ENCODE measurements around the gene VAV1. TPM values are rescaled to one million over a fixed set of nuclear protein-coding genes. Genes with fewer than 3 reads are reported as not detected.

Gene VAV1
- total and polyA plus RNA-seq, 2 donors (not counting 1 experiment from before 2014, with no cell fraction given): 62.7 to 98.8 TPM

- Mint-ChIP-seq H3K9me3 (ENCODE audit: insufficient read depth) (peaks cover 2% of the 10 kb centered on the region), H3K27ac (peak overlapping the region; percentile 21), H3K4me3 (no peak overlapping the region), H3K4me1 (peaks cover 63% of the 10 kb centered on the region), H3K27me3 (no peaks in the 10 kb centered on the region)
- no peak overlapping the region for H3K4me3 ChIP-seq (ENCODE audit: control extremely low read depth in 1 of 5, extremely low read depth in 1 of 5, insufficient read depth in 1 of 5, low read depth in 2 of 5, low read length in 4 of 5)
- ATAC-seq (ENCODE audit: low read depth): no peak
- TF ChIP-seq, protein P1, sequence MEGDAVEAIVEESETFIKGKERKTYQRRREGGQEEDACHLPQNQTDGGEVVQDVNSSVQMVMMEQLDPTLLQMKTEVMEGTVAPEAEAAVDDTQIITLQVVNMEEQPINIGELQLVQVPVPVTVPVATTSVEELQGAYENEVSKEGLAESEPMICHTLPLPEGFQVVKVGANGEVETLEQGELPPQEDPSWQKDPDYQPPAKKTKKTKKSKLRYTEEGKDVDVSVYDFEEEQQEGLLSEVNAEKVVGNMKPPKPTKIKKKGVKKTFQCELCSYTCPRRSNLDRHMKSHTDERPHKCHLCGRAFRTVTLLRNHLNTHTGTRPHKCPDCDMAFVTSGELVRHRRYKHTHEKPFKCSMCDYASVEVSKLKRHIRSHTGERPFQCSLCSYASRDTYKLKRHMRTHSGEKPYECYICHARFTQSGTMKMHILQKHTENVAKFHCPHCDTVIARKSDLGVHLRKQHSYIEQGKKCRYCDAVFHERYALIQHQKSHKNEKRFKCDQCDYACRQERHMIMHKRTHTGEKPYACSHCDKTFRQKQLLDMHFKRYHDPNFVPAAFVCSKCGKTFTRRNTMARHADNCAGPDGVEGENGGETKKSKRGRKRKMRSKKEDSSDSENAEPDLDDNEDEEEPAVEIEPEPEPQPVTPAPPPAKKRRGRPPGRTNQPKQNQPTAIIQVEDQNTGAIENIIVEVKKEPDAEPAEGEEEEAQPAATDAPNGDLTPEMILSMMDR (IDR thresholded peaks at IDR 0.05): no peak
- TF ChIP-seq EZH2 (IDR thresholded peaks at IDR 0.05; ENCODE audit: borderline replicate concordance, insufficient read depth, low read depth, low read length, poor library complexity, severe bottlenecking): no peak
- H3K4me1 ChIP-seq (ENCODE audit: control insufficient read depth in 2 of 2, insufficient read depth in 2 of 2, low read length in 2 of 2): peaks cover 23% of the 10 kb centered on the region in 2 donors
- peak overlapping the region in 1 of 2 donors; percentile 66 for H3K27ac ChIP-seq (ENCODE audit: low read length in 2 of 2)
- intact Hi-C loops (cut with micrococcal nuclease): no loop called here
- peaks cover 0 to 3% (median 0%) of the 10 kb centered on the region in 3 donors for H3K9me3 ChIP-seq (ENCODE audit: control extremely low read depth in 1 of 3, control insufficient read depth in 2 of 3, insufficient read depth in 1 of 3, low read length in 2 of 3)
- DNase-seq: no peak
- peaks cover 97% of the 10 kb centered on the region for H4K20me1 ChIP-seq (ENCODE audit: control insufficient read depth, insufficient read depth, low read length, poor library complexity, severe bottlenecking)
- no peak overlapping the region for H2AFZ ChIP-seq (ENCODE audit: insufficient read depth, low read depth, low read length, poor library complexity, severe bottlenecking)
- WGBS (ENCODE audit: insufficient coverage): no CpG with 5 or more reads among the region's 2 CpGs
- H3K27me3 ChIP-seq (replicated peaks in 1 of 4; ENCODE audit: control extremely low read depth in 1 of 4, control insufficient read depth in 3 of 4, insufficient read depth in 4 of 4, low read length in 3 of 4): no peaks in the 10 kb centered on the region
- peaks cover 100% of the 10 kb centered on the region for H3K79me2 ChIP-seq (ENCODE audit: control insufficient read depth, insufficient read depth, low read length)
- peaks cover 4 to 30% of the 10 kb centered on the region in 2 experiments for H3K36me3 ChIP-seq (replicated peaks in 1 of 2; ENCODE audit: control extremely low read depth in 1 of 2, control insufficient read depth in 1 of 2, extremely low read depth in 1 of 2, insufficient read depth in 2 of 2, low read length in 1 of 2)
- ChIA-PET CTCF (interaction anchor here (1.4 kb wide), 1 partner anchor 10 kb away, joined by 5 read pairs; no protein-coding TSS in a partner anchor), POLR2A (interaction anchor here (0.9 kb wide), 1 partner anchor 12 kb away, joined by 3 read pairs; no protein-coding TSS in a partner anchor)
- no peak overlapping the region for H3K9ac ChIP-seq (ENCODE audit: low read length)
- no peak overlapping the region for H3K4me2 ChIP-seq (replicated peaks; ENCODE audit: low read depth, low read length, poor library complexity, severe bottlenecking)
Measured at GRCh38 chr19:6812612-6813011, 40.1 kb downstream of the VAV1 start.

GRCh38 chr19:6813659-6814058 is 41.2 kb downstream of the VAV1 start:
- DNase-seq (no peak), ATAC-seq (ENCODE audit: low read depth) (no peak)
- no peak overlapping the region for H2AFZ ChIP-seq (ENCODE audit: insufficient read depth, low read depth, low read length, poor library complexity, severe bottlenecking)
- 100% methylated on average over 2 of the region's 4 CpGs for WGBS (ENCODE audit: insufficient coverage)
- peaks cover 23% of the 10 kb centered on the region in 2 donors for H3K4me1 ChIP-seq (ENCODE audit: control insufficient read depth in 2 of 2, insufficient read depth in 2 of 2, low read length in 2 of 2)
- ChIA-PET CTCF (interaction anchor here (1.6 to 1.9 kb wide), 2 partner anchors 13 to 49 kb away, joined by 4 read pairs; no protein-coding TSS in a partner anchor), POLR2A (interaction anchor here (0.6 to 1.3 kb wide), 3 partner anchors 13 to 60 kb away, joined by 3 to 4 read pairs (median 3); no protein-coding TSS in a partner anchor)
- no peaks in the 10 kb centered on the region for H3K27me3 Mint-ChIP-seq
- peaks cover 0 to 29% of the 10 kb centered on the region in 2 experiments for H3K36me3 ChIP-seq (replicated peaks in 1 of 2; ENCODE audit: control extremely low read depth in 1 of 2, control insufficient read depth in 1 of 2, extremely low read depth in 1 of 2, insufficient read depth in 2 of 2, low read length in 1 of 2)
- H3K4me3 ChIP-seq (ENCODE audit: control extremely low read depth in 1 of 5, extremely low read depth in 1 of 5, insufficient read depth in 1 of 5, low read depth in 2 of 5, low read length in 4 of 5): no peak overlapping the region
- no peak for TF ChIP-seq EZH2 (IDR thresholded peaks at IDR 0.05; ENCODE audit: borderline replicate concordance, insufficient read depth, low read depth, low read length, poor library complexity, severe bottlenecking)
- TF ChIP-seq, protein P1 (IDR thresholded peaks at IDR 0.05): no peak
- H3K4me1 Mint-ChIP-seq: peaks cover 65% of the 10 kb centered on the region
- intact Hi-C loops (cut with micrococcal nuclease): no loop called here
- no peaks in the 10 kb centered on the region for H3K27me3 ChIP-seq (replicated peaks in 1 of 4; ENCODE audit: control extremely low read depth in 1 of 4, control insufficient read depth in 3 of 4, insufficient read depth in 4 of 4, low read length in 3 of 4)
- H3K4me2 ChIP-seq (replicated peaks; ENCODE audit: low read depth, low read length, poor library complexity, severe bottlenecking): no peak overlapping the region
- H3K9ac ChIP-seq (ENCODE audit: low read length): no peak overlapping the region
- no peak overlapping the region for H3K27ac Mint-ChIP-seq
- H3K9me3 Mint-ChIP-seq (ENCODE audit: insufficient read depth): peaks cover 2% of the 10 kb centered on the region
- peaks cover 100% of the 10 kb centered on the region for H3K79me2 ChIP-seq (ENCODE audit: control insufficient read depth, insufficient read depth, low read length)
- H3K27ac ChIP-seq (ENCODE audit: low read length in 2 of 2): peak overlapping the region in 1 of 2 donors; percentile 66
- H3K9me3 ChIP-seq (ENCODE audit: control extremely low read depth in 1 of 3, control insufficient read depth in 2 of 3, insufficient read depth in 1 of 3, low read length in 2 of 3): peaks cover 0 to 3% (median 0%) of the 10 kb centered on the region in 3 donors
- no peak overlapping the region for H3K4me3 Mint-ChIP-seq
- H4K20me1 ChIP-seq (ENCODE audit: control insufficient read depth, insufficient read depth, low read length, poor library complexity, severe bottlenecking): peaks cover 98% of the 10 kb centered on the region
